Testis (tissue), 2 donors: ENCODE data around the gene OSBPL3.

Source experiments
- CTCF ChIP-seq, 3 experiments: fragments of 450-650 bp in 2 of 3; fragments of 200-600 bp in 1 of 3; sonication (generic) in 1 of 3; IDR thresholded peaks; one replicate each; pipeline ENCODE4 v1.5.1; 2016 to 2019; ENCODE audit warnings: antibody characterized with exemption in 3 of 3, mild to moderate bottlenecking in 2 of 3, moderate library complexity in 1 of 3
- POLR2A ChIP-seq: fragments of 450-650 bp; IDR thresholded peaks from one replicate; pipeline ENCODE4 v1.6.1; 2017; ENCODE audit warnings: antibody characterized with exemption, mild to moderate bottlenecking, moderate library complexity

- TF ChIP-seq CTCF (IDR thresholded peaks at IDR 0.05): no peak
- TF ChIP-seq POLR2A: no peak
These were observed 67.0 kb downstream of the OSBPL3 start for GRCh38 chr7:24912874-24913514.
